Activated gamma-delta T cell treated with anti-CD3 and anti-CD28 coated beads, Interleukin-2, amount 50 U/mL, for 16 hours (primary cell): Measurements from ENCODE around the gene MTARC2.
"Not testable (repeated sequence)": the region's sequence is repeated elsewhere in the genome, so short reads cannot be mapped to it uniquely, and the experiment has no call there.

Source experiments
- DNase-seq: peaks from one replicate; pipeline ENCODE4 v3.0.0-alpha.2; 2020; ENCODE audit warnings: low read depth

MTARC2 gene

GRCh38 chr1:220748089-220748934 is at the start of gene MTARC2:
MTARC2 (plus strand) TSS chr1:220748322; CDS start chr1:220748532, 210 bp downstream.
- DNase-seq: no peak

- DNase-seq: no peak
Measured at GRCh38 chr1:220698607-220699016, 49.5 kb upstream of the MTARC2 start.

GRCh38 chr1:220699044-220699443 is 49.1 kb upstream of the MTARC2 start:
- no peak for DNase-seq

GRCh38 chr1:220700556-220701179 is 47.5 kb upstream of the MTARC2 start:
- DNase-seq: no peak

GRCh38 chr1:220701974-220702373 is 46.1 kb upstream of the MTARC2 start:
- DNase-seq: no peak

- no peak for DNase-seq
Measured at GRCh38 chr1:220702733-220703270, 45.3 kb upstream of the MTARC2 start.

GRCh38 chr1:220703305-220703704 is 44.8 kb upstream of the MTARC2 start:
- DNase-seq: no peak

GRCh38 chr1:220705782-220706181 is 42.3 kb upstream of the MTARC2 start:
- no peak for DNase-seq

- DNase-seq: no peak
Measured at GRCh38 chr1:220706480-220706879, 41.6 kb upstream of the MTARC2 start.

GRCh38 chr1:220707160-220707559 is 41.0 kb upstream of the MTARC2 start:
- DNase-seq: no peak

GRCh38 chr1:220708244-220708643 is 39.9 kb upstream of the MTARC2 start:
- no peak for DNase-seq

- no peak for DNase-seq
Measured at GRCh38 chr1:220708936-220709801, 39.0 kb upstream of the MTARC2 start.

GRCh38 chr1:220710333-220710732 is 37.8 kb upstream of the MTARC2 start:
- no peak for DNase-seq

GRCh38 chr1:220711056-220711809 is 36.9 kb upstream of the MTARC2 start:
- no peak for DNase-seq

GRCh38 chr1:220715986-220716385 is 32.1 kb upstream of the MTARC2 start:
- not testable (repeated sequence) for DNase-seq

- no peak for DNase-seq
Measured at GRCh38 chr1:220717800-220718640, 30.1 kb upstream of the MTARC2 start.

- not testable (repeated sequence) for DNase-seq
Measured at GRCh38 chr1:220721266-220721665, 26.9 kb upstream of the MTARC2 start.

- DNase-seq: no peak
Measured at GRCh38 chr1:220726634-220727033, 21.5 kb upstream of the MTARC2 start.

GRCh38 chr1:220727519-220727918 is 20.6 kb upstream of the MTARC2 start:
- no peak for DNase-seq

GRCh38 chr1:220730486-220730885 is 17.6 kb upstream of the MTARC2 start:
- no peak for DNase-seq

- DNase-seq: no peak
Measured at GRCh38 chr1:220732137-220732536, 16.0 kb upstream of the MTARC2 start.
